22Rv1 (cell line): ENCODE measurements around the gene GLIS1.

ENCODE experiments used
- ZFX ChIP-seq: fragments of 450-650 bp; IDR thresholded peaks from 2 replicates; pipeline ENCODE4 v1.6.1; 2017; ENCODE audit warnings: antibody characterized with exemption, borderline replicate concordance
- TF ChIP-seq, protein P1 (sequence below): fragments of 450-650 bp; IDR thresholded peaks from 2 replicates; pipeline ENCODE4 v1.5.1; 2017; ENCODE audit warnings: mild to moderate bottlenecking

DNA sequence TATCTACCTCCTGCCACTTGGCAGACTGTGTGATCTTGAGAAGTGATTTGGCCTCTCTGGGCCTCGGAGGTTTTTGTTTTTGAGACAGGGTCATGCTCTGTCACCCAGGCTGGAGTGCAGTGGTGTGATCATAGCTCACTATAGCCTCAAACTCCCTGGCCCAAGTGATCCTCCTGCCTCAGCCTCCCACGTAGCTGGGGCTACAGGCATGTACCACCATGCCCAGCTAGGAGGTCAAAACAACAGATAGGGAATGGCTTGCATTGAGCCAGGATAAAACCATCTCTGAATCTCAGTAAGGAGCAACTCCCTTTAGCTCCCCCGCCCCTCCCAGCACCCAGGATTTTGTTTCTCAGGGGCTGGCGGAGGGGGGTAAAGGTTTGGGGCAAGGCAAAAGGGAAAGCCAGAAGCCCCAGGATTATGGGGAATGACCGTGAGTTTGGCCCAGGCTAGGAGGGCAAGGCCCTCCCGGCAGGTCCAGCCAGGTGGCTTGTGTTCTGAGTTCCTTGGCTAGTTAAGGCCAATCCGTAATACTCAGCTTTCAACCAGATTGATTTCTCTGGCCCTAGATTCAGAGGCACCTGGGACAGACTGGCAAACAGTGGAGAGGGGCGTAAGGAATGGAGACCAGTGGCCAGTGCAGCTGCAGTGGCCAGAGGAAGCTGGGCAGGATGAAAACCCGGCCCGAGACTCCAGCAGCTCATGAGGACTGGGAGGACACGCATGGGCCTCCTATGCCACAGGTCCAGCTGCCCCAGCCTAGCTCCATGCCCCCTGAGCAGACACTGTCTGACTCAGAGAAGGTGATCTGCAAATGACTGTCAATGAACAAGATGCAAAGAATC, 149.7 kb downstream of the GLIS1 start:
- TF ChIP-seq, protein P1, sequence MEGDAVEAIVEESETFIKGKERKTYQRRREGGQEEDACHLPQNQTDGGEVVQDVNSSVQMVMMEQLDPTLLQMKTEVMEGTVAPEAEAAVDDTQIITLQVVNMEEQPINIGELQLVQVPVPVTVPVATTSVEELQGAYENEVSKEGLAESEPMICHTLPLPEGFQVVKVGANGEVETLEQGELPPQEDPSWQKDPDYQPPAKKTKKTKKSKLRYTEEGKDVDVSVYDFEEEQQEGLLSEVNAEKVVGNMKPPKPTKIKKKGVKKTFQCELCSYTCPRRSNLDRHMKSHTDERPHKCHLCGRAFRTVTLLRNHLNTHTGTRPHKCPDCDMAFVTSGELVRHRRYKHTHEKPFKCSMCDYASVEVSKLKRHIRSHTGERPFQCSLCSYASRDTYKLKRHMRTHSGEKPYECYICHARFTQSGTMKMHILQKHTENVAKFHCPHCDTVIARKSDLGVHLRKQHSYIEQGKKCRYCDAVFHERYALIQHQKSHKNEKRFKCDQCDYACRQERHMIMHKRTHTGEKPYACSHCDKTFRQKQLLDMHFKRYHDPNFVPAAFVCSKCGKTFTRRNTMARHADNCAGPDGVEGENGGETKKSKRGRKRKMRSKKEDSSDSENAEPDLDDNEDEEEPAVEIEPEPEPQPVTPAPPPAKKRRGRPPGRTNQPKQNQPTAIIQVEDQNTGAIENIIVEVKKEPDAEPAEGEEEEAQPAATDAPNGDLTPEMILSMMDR = no peak
- no peak for TF ChIP-seq ZFX
